ENCODE results near the gene PLCL1.

GRCh38 chr2:197993830-197994229 lies 189.4 kb downstream of the PLCL1 start:
- no peak for TF ChIP-seq CTCF (IDR thresholded peaks at IDR 0.05)
- no peak for TF ChIP-seq ZFX (IDR thresholded peaks at IDR 0.05; ENCODE audit: borderline replicate concordance)

Measured in 22Rv1 (cell line).